GM18526 (cell line): Measurements from ENCODE around the gene AGPAT4.

ENCODE experiments used
- POLR2A ChIP-seq: IDR thresholded peaks from 3 replicates; pipeline ENCODE4 v1.6.1; 2011; ENCODE audit not compliant: insufficient read length; ENCODE audit errors: extremely low read depth

The AGPAT4 gene

DNA sequence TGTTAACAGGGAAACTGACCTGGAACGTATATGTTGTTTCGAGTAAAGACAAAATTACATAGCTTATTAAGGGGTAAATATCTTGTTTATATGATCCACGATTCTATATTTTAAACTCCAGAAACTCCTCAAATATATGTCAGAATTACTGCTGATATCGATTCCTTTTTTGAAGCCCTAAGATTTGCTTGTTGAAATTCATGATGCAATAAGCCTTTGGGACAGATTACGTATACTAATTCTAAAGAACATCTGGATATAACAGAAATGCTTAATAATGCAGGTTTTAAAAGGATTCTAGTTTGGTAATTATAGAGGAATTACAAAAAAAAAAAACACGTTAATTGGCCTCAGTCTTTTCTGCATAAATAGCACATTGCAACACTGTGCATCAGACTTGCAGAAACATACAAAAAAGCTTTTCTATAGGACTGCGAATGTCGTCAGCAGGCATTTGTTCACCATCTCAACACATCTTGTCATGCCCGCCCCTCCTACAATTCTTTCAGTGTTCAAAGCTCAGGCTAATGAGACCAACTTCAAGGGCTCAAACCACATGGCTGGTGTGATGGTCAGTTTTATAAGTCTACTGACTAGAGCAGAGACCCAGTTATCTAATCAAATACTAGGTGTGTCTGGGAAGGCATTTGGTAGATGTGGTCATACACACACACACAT is 74.9 kb downstream of the AGPAT4 start:
- TF ChIP-seq POLR2A = no peak

DNA sequence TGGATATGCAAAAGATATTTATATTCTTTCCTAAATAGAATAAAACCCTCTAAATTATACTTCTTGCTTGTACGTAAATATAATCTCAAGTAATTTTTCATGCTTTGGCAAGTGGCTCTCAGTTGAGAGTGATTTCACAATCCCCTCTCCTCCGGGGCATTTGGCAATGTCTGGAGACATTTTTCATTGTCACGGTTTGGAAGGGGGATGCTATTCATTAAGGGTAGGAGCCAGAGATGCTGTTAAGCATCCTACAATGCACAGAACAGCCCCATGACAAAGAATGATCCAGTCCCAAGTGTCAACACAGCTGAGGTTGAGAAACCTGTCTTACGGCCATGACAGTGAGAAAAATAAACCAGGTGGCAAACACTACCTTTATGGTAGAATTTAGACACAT is 75.7 kb downstream of the AGPAT4 start:
- TF ChIP-seq POLR2A = no peak

DNA sequence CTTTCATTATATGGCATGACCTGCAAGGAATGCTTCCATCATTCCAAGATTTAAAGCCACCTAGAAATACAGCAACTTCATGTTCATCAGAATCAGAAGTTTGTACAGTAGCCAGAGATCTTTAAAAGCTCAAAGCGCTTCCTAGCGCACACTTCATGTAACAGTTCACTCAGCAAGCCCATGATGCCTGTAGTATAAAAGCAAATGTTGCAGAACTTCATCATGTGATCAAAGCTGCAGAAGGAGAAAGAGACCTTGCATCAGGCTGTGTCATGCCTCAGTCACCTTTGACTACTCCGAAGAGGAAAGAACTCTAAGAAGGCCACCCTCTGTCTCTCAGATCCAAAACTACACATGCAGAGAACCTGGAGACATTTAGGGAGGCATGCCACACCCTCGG is 78.5 kb downstream of the AGPAT4 start:
- TF ChIP-seq POLR2A = no peak

DNA sequence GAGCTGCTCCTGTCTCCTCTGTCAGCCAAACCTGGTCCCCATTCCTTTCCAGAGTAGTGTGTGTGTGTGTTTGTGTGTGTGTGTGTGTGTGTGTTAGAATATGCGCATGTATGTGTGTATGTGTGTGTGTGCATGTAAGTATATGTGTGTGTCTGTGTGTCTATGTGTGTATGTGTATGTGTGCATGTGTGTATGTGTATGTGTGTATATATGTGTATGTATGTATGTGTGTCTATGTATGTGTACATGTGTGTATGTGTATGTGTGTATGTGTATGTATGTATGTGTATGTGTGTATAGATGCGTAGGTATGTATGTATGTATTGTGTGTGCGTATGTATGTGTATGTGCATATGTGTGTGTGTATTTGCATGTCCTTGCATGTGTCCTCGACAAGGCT is 79.5 kb downstream of the AGPAT4 start:
- TF ChIP-seq POLR2A = no peak

DNA sequence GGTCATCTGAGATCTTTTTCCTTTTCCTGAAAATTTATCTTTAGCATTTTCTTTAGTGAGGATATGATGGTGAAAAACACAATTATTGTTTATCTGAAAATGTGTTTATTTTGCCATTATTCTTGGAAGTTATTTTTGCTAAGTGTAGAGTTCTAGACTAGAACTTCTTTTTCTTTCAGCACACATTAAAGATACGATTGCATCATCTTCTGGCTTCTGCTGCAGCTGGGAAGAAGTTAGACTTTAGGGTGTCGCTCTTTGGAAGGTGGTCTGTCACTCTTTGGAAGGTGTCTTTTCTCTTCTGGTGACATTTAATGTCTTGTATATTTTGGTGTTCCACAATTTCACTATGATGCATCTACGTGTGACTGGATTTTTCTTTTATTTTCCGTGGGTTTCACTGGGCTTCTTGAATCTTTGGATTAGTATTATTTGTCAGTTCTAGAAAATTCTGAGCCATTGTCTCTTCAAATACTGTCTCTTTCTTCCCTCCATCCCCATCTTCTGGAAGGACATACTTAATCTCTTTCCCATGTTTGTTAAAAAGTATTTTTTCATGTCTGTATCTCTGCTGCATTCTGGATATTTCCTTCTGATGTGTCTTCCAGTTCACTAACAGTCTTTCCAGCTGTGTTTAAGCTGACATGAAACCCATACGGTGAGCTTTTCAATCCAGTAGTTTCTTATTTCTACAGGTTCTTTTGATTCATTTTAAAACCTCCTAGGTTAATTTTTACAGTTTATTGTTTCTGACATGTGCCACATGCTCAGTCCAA is 81.0 kb downstream of the AGPAT4 start:
- TF ChIP-seq POLR2A = no peak

DNA sequence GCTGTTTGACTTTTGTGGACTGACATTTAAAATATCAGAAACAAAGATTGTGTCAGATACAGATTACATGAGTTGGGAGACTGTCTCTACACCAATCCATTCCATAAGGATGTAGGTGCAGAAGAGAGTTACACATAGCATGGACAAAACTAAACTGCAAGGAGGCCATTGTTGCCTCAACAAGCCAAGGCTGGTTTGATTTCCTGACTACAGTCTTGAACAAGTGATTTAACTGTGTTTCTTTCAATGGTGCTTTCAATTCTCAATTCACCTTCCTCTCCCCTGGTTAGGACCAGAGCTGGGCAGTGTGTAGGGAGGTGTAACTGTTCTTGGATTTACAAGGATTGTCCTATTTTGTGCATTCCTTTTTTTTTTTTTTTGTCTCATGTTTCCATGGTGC is 82.2 kb downstream of the AGPAT4 start:
- no peak for TF ChIP-seq POLR2A

DNA sequence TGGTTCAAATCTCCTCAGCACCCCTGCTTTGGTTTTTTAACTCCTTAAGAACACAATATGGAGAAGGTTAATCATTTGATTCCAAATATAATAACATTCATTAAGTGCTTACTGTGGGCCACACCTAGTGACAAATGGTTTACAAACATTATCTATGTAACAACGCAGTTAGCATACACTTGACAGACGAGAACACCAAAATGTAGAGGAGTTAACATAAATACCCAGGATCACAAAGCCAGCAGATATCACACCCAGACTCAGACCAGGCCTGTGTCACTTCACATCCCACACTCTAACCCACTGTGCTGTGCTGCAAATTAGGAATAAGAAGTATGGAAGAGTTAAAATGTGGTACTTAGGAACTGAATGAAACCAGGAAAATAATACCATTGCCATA is 82.9 kb downstream of the AGPAT4 start:
- TF ChIP-seq POLR2A = no peak

DNA sequence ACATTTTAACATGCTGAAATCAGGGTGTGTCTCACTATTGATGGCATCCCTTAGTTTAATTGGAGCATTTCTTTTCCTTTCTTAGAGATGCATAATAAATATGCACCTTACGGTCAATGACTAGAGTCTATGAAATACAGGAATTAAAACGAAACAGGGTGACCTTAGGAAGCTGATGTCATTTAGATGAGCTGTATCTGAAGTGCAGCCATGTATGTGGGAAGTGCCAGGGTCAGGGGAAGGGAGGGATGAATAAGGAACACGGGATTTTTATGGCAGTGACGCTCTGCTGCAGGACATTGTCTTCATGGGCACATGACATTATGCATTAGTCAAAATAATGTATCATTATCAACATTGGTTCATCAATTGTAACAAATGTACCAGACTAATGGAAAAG is 84.0 kb downstream of the AGPAT4 start:
- TF ChIP-seq POLR2A = no peak

DNA sequence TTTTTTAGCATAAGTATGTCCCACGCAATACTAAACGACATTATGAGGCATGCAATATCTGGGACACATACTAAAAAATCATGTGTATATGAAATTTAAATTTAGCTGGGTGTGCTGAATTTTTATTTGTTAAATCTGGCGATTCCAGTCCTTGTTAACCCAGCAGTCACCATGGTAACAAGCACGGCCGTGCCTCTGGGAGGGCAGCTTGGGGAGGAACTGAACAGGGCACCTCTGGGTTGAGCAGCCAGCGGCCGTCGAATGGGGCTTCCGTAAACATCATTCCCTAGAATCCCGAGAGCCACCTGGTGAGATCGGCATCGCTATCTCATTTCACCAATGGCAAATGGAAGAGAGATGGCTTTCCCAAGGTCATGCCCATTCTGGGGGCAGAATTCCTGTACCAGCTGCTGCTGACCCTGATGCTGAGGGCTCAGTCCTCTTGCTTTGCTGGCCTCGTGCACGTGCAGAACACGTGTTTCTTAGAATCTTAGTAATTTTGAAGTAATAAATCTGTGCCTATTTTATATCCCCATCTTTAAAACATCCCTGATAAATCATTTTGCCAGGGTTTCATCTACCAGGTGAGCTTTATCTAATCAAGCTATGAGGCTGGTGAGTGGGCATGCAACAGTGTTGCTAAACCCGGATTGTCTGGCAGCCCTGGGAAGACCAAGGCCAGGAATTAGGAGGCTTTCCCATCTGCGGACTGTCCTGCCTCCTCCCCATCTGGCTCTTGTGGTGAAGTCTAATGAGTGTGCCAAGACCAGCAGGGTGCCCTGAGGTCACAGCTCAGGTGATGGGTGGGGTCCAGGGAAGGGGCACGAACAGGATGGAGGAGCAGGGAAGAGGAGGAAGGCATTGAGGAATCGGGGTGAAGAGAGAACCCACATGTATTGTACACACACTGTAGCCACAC is 85.1 kb downstream of the AGPAT4 start:
- TF ChIP-seq POLR2A = no peak

DNA sequence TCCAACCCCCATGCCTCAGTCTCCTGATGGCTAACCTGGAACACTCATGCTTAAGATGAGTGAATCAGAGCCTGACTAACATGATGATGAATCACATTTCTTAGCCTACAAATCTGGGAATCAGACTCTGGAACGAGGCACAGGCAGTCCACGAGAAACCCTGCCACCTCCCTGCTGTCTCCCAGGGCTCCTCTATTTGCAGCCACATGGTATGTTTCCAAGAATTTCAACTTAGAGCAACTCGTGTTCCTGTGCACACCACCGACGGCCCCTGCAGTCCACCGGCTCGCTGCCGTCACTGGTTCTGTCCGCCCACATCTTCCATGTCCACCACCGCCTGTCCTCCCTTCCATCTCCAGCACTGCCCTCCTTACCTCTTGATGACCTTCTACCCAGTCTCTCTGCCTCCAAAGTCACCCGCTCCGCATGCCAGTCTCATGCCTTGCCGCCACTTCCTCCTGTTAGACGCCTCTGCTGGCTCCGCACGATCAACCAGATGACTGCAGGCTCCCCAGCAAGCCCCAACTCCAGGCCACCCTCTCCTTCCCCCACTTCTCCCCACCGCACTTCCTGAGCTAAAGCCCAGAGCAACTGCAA is 87.6 kb downstream of the AGPAT4 start:
- no peak for TF ChIP-seq POLR2A

DNA sequence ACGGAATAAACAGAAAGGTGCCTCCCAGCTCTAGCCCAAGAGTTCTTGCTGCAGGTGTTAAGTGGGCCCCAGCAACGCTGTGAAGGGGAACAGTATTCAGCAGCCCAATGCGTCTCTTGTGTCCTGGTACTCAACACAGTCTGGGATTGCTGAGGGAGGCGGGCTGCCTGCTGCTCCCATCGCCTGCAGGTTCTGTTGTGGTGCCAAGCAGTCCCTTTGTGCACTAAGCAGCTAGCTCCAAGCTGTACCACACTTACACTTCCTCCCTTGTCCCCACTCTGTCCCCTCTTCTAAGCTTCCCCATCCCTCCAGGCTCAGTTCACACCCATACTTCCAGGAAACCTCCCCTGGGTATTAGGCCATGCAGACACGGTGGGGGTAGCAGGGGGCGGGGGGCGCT is 92.7 kb downstream of the AGPAT4 start:
- no peak for TF ChIP-seq POLR2A

DNA sequence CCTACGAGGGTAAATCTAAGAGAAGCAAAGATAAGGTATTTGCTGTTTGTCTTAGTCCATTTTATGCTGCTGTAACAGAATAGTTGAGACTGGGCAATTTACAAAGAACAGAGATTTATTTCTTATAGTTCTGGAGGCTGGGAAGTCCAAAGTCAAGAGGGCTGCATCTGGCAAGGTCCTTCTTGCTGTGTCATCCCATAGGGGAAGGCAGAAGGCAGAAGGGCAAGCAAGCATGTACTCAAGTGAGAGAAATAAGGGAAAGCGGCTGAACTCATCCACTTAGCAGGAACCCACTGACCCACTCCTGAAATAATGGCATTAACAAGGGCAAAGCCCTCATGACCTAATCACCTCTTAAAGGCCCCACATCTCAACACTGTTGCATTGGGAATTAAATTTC is 102.7 kb downstream of the AGPAT4 start:
- TF ChIP-seq POLR2A = no peak

DNA sequence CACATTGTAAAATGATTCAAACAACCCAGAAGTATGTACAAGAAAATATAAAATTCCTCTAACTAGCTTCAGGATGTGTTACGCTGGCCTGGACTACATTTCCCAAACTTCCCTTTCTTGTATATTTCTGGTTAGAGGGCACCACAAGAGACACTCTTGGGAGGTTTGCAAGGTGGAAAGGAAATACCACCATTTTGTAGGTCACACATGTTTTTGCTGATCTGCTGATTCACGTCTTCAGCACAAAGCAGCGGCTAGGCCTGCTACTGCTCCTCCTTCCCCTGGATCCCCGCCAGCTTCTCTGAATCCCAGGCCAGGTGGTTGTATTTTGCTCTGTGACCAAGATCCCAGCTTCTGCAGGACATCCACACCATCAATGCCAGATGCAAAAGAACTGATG is 104.2 kb downstream of the AGPAT4 start:
- no peak for TF ChIP-seq POLR2A

DNA sequence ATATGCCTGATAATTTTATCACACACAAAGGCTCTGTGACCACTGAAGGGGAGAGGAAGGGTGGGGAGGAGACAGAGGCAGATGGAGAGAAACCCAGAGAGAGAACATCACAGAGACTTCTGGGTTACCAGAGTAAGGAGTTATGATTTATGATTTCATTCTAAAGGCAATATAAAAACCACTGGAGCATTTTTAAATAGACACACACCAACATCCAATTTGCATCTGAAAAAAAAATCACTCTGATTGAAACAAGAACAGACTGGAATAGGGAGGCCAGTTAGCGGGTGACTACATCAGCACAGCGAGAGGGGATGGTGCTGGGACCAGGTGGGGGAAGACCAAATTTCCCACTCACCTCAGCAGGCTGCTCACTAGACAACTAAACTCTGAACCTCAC is 104.8 kb downstream of the AGPAT4 start:
- no peak for TF ChIP-seq POLR2A

DNA sequence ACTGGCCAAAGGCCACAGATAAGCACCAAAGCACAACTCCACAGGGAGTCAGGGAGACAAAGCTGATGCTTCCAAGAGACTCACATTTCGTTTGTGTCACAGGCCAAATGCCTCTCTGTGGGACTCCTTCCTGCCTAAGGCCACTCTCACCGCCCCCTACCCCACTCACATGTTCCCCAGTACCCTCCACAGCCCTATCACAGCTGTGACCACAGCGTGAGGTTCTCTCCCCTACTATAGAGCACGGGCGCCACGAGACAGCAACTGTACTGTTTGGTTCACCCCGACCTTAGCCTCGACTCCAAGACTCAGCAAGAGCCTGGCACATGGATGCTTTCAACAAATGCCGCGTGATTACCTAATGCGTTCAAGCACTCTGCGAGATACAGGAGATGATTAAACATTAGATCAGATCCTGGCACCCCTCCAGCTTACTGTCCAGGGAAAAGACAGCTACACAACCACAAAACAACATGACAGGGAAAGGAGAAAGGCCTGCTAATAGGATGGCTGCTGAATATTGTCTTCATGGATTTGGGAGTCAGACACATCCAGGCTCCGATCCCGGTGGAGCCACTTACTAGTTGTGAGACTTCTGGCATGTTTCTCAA is 105.5 kb downstream of the AGPAT4 start:
- TF ChIP-seq POLR2A = no peak
